IMR-90 (cell line): ENCODE results near the gene RUNX1. TPM values are rescaled to one million over a fixed set of nuclear protein-coding genes. Genes with fewer than 3 reads are reported as not detected.

Experiments
- ATAC-seq: fragments of 200-7000 bp; cut with Tn5 transposase; 2 replicates; pipeline ENCODE4 v1.9.1; 2020; ENCODE audit warnings: low read depth, mild to moderate bottlenecking, moderate library complexity
- BruUV-seq: library from RNA; stranded (reverse); fragments of 400-500 nt; replicated peaks from 2 replicates; lab custom pipeline; 2021; lab: Mats Ljungman, UMichigan
- CTCF ChIA-PET: fragments of 300-600 bp; formaldehyde crosslinking; extraction: SDS; loops from one replicate; lab custom pipeline; 2021; ENCODE audit warnings: antibody characterized with exemption; lab: Yijun Ruan, JAX
- POLR2A ChIA-PET: fragments of 300-600 bp; sonication (Branson Sonifier 250); formaldehyde crosslinking; loops from one replicate; lab custom pipeline; 2022; ENCODE audit warnings: antibody characterized with exemption; ENCODE audit not compliant: unreplicated experiment; lab: Charles Lee
- DNase-seq: peaks from one replicate; pipeline ENCODE4 v3.0.0; 2013
- H2AFZ ChIP-seq: replicated peaks from 2 replicates; pipeline ENCODE3; 2013; ENCODE audit warnings: low read length, mild to moderate bottlenecking; ENCODE audit not compliant: poor library complexity
- H2AK5ac ChIP-seq: 2 replicates; pipeline ENCODE4 v1.6.1; 2013; ENCODE audit warnings: low read depth, low read length, inconsistent platforms
- H2AK9ac ChIP-seq: replicated peaks from 2 replicates; pipeline ENCODE3; 2013; ENCODE audit warnings: mild to moderate bottlenecking, low read depth, low read length, moderate library complexity; ENCODE audit not compliant: poor library complexity
- H2BK120ac ChIP-seq: 2 replicates; pipeline ENCODE4 v1.6.1; 2013; ENCODE audit warnings: low read depth, low read length, inconsistent platforms
- H2BK15ac ChIP-seq: 3 replicates; pipeline ENCODE4 v1.6.1; 2013; ENCODE audit warnings: low read depth, low read length, inconsistent platforms
- H2BK20ac ChIP-seq: 2 replicates; pipeline ENCODE4 v1.6.1; 2013; ENCODE audit warnings: low read depth, mild to moderate bottlenecking, inconsistent platforms, low read length, moderate library complexity
- H2BK5ac ChIP-seq: 2 replicates; pipeline ENCODE4 v1.6.1; 2013; ENCODE audit warnings: mild to moderate bottlenecking, low read depth, low read length, inconsistent platforms; ENCODE audit not compliant: poor library complexity, severe bottlenecking
- H3K14ac ChIP-seq: replicated peaks from 2 replicates; pipeline ENCODE4 v1.6.1; 2013; ENCODE audit warnings: low read depth, low read length, inconsistent platforms
- H3K18ac ChIP-seq: 2 replicates; pipeline ENCODE4 v1.6.1; 2013; ENCODE audit warnings: low read depth, low read length, control low read depth
- H3K23ac ChIP-seq: 2 replicates; pipeline ENCODE4 v1.6.1; 2013; ENCODE audit warnings: low read depth, low read length, inconsistent platforms
- H3K27ac ChIP-seq: 2 replicates; pipeline ENCODE4 v1.5.1; 2013; ENCODE audit warnings: mild to moderate bottlenecking, control low read depth, low read length; ENCODE audit not compliant: insufficient read depth
- H3K27me3 ChIP-seq: 2 replicates; pipeline ENCODE4 v1.6.1; 2013; ENCODE audit warnings: low read length; ENCODE audit not compliant: control insufficient read depth, insufficient read depth
- H3K36me3 ChIP-seq: 2 replicates; pipeline ENCODE4 v1.6.1; 2013; ENCODE audit warnings: low read length, mixed read lengths; ENCODE audit not compliant: control insufficient read depth, insufficient read depth
- H3K4ac ChIP-seq: 2 replicates; pipeline ENCODE4 v1.6.1; 2013; ENCODE audit warnings: low read depth, low read length, inconsistent platforms
- H3K4me1 ChIP-seq: 2 replicates; pipeline ENCODE4 v1.6.1; 2013; ENCODE audit warnings: low read length, mixed read lengths; ENCODE audit not compliant: control insufficient read depth, insufficient read depth
- H3K4me2 ChIP-seq: 2 replicates; pipeline ENCODE4 v1.6.1; 2013; ENCODE audit warnings: low read depth, mild to moderate bottlenecking, control low read depth, low read length, moderate library complexity
- H3K4me3 ChIP-seq: 2 replicates; pipeline ENCODE4 v1.5.1; 2013; ENCODE audit warnings: low read depth, mild to moderate bottlenecking, control low read depth, low read length, moderate library complexity; ENCODE audit not compliant: insufficient read depth
- H3K56ac ChIP-seq: 2 replicates; pipeline ENCODE4 v1.6.1; 2013; ENCODE audit warnings: low read length, inconsistent platforms; ENCODE audit not compliant: insufficient read depth; ENCODE audit errors: extremely low read depth
- H3K79me1 ChIP-seq, 2 experiments: 2 replicates each; pipeline ENCODE4 v1.6.1; 2013; ENCODE audit warnings: low read length in 2 of 2, inconsistent platforms in 1 of 2, low read depth in 1 of 2
- H3K9ac ChIP-seq: 2 replicates; pipeline ENCODE4 v1.6.1; 2013; ENCODE audit warnings: low read depth, low read length, control low read depth
- H3K9me1 ChIP-seq: 2 replicates; pipeline ENCODE4 v1.6.1; 2013; ENCODE audit warnings: low read length, inconsistent platforms; ENCODE audit not compliant: insufficient read depth
- H3K9me3 ChIP-seq: 2 replicates; pipeline ENCODE4 v1.6.1; 2013; ENCODE audit warnings: low read length; ENCODE audit not compliant: control insufficient read depth, insufficient read depth
- H4K20me1 ChIP-seq: 2 replicates; pipeline ENCODE4 v1.6.1; 2013; ENCODE audit warnings: low read length, inconsistent platforms; ENCODE audit not compliant: insufficient read depth
- H4K5ac ChIP-seq: 2 replicates; pipeline ENCODE4 v1.6.1; 2013; ENCODE audit warnings: mild to moderate bottlenecking, low read depth, low read length, control low read depth
- H4K8ac ChIP-seq, 2 experiments: 2 replicates each; pipeline ENCODE4 v1.6.1; 2013; ENCODE audit warnings: low read depth in 2 of 2, low read length in 2 of 2, control low read depth in 1 of 2, inconsistent platforms in 1 of 2
- H4K91ac ChIP-seq: 2 replicates; pipeline ENCODE4 v1.6.1; 2013; ENCODE audit warnings: low read depth, low read length, inconsistent platforms; ENCODE audit not compliant: insufficient read depth
- BHLHE40 ChIP-seq: fragments of 150-350 bp; IDR thresholded peaks from 2 replicates; pipeline ENCODE4 v1.6.1; 2016; ENCODE audit warnings: mild to moderate bottlenecking, low read depth, low read length
- CEBPB ChIP-seq: IDR thresholded peaks from 2 replicates; pipeline ENCODE4 v1.6.1; 2012; ENCODE audit warnings: low read depth, low read length, improper control_type of control experiment
- ELK1 ChIP-seq: fragments of 150-350 bp; IDR thresholded peaks from 2 replicates; pipeline ENCODE4 v1.6.1; 2016; ENCODE audit warnings: low read depth, mild to moderate bottlenecking, low read length, moderate library complexity, borderline replicate concordance
- FOS ChIP-seq: fragments of 150-350 bp; IDR thresholded peaks from 2 replicates; pipeline ENCODE4 v1.6.1; 2016; ENCODE audit warnings: low read depth, low read length
- MAFK ChIP-seq: IDR thresholded peaks from 2 replicates; pipeline ENCODE4 v1.6.1; 2012; ENCODE audit warnings: low read depth, low read length, improper control_type of control experiment
- NFE2L2 ChIP-seq: fragments of 150-350 bp; IDR thresholded peaks from 2 replicates; pipeline ENCODE4 v1.6.1; 2016; ENCODE audit warnings: low read depth, mild to moderate bottlenecking, low read length
- RAD21 ChIP-seq: IDR thresholded peaks from 2 replicates; pipeline ENCODE4 v1.6.1; 2012; ENCODE audit warnings: low read length, improper control_type of control experiment
- RCOR1 ChIP-seq: IDR thresholded peaks from 2 replicates; pipeline ENCODE4 v1.6.1; 2012; ENCODE audit warnings: mild to moderate bottlenecking, low read length, improper control_type of control experiment; ENCODE audit not compliant: insufficient replicate concordance
- SMC3 ChIP-seq: fragments of 150-350 bp; IDR thresholded peaks from 2 replicates; pipeline ENCODE4 v1.6.1; 2016; ENCODE audit warnings: low read depth, mild to moderate bottlenecking, antibody characterized with exemption, low read length, moderate library complexity
- WGBS, 2 experiments: methylation state at CpG; one replicate each; pipeline versions ENCODE4 v1.1.5 to v1.1.7; 2013; ENCODE audit warnings: missing lambda C conversion rate in 2 of 2; ENCODE audit not compliant: insufficient read length in 1 of 2; ENCODE audit errors: extremely low coverage in 2 of 2; 5-methylcytosine and 5-hydroxymethylcytosine counted together
- dilution Hi-C: fragments of 300-500 bp; cut with HindIII; formaldehyde crosslinking; loops from one replicate; pipeline ENCODE4 v1.14.3; 2018; ENCODE audit warnings: low sequenced_read_pairs; ENCODE audit not compliant: unreplicated experiment
- in situ Hi-C: fragments of 300-500 bp; cut with MboI; formaldehyde crosslinking; loops from 3 replicates; pipeline ENCODE4 v1.14.3; 2019; ENCODE audit warnings: low sequenced_read_pairs, inconsistent platforms, mixed read lengths
- intact Hi-C: fragments of 100-400 bp; cut with micrococcal nuclease; formaldehyde crosslinking; loops from 2 replicates; pipeline ENCODE4 v1.10.0; 2022
- polyA plus RNA-seq, 3 experiments: library from polyadenylated mRNA; depleted of rRNA; stranded (reverse); fragments of >200 nt; gene quantifications; 2 replicates each; pipeline ENCODE4 v1.2.3, GENCODE V29; 2012; ENCODE audit warnings: low replicate concordance in 1 of 3
- total RNA-seq: library from RNA; depleted of rRNA; stranded (reverse); fragments of >200 nt; gene quantifications from 2 replicates; pipeline ENCODE4 v1.2.3, GENCODE V29; 2012
- TF ChIP-seq, protein P1 (sequence below): conservative IDR thresholded peaks from 2 replicates; pipeline ENCODE4 v1.5.1; 2012; ENCODE audit warnings: mild to moderate bottlenecking, low read depth, low read length, improper control_type of control experiment

The RUNX1 gene
- total and polyA plus RNA-seq, 2 of the 4 experiments (the other 2 are of a cell fraction): 34.5 to 56.5 TPM

DNA sequence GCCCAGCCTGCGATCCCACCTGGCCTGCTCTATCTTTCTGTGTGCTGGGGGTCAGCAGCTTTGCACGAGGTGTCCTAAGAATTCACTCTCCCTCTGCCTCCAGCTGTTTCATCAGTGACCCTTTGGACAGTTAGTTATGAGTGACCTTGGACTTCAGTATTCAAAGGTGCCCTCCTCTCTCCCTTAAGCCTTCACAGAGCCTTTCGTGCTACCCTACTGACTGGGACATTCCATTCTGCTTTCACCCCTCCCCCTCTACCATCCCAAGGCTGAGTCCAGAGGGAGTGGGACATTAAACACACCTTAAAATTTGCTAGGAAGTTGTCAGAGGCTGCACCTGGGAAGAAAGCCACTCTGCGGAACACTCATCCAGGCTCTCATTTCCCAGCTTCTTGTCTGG is 208.4 kb downstream of the RUNX1 start:
- Histone ChIP-seq H3K23ac (no peak overlapping the region), H2AFZ (no peak overlapping the region), H3K36me3 (peaks cover 52% of the 10 kb centered on the region), H3K9me3 (no peaks in the 10 kb centered on the region), H4K8ac (no peak overlapping the region), H3K79me1 (peaks cover 55 to 90% of the 10 kb centered on the region in 2 experiments), H3K27me3 (no peaks in the 10 kb centered on the region), H2AK9ac (no peak overlapping the region), H4K91ac (no peak overlapping the region), H2AK5ac (no peak overlapping the region), H3K18ac (0 out of 2 replicates have a peak overlapping the region, but pooled peaks have one; percentile 10), H2BK20ac (no peak overlapping the region), H3K4me3 (no peak overlapping the region), H4K5ac (no peak overlapping the region), H4K20me1 (peaks cover 89% of the 10 kb centered on the region), H2BK5ac (no peak overlapping the region), H2BK120ac (no peak overlapping the region), H3K9ac (no peak overlapping the region), H3K27ac (no peak overlapping the region), H3K4me1 (peaks cover 44% of the 10 kb centered on the region), H3K14ac (no peak overlapping the region; the same call in 1 of the 2 replicates), H3K4ac (no peak overlapping the region), H2BK15ac (no peak overlapping the region), H3K56ac (no peak overlapping the region), H3K9me1 (peaks cover 63% of the 10 kb centered on the region), H3K4me2 (no peak overlapping the region)
- DNase-seq (no peak), ATAC-seq (no peak)
- no TSS peak for BruUV-seq
- CTCF ChIA-PET: no interaction called here
- in situ Hi-C loops: no loop called here
- dilution Hi-C loops: no loop called here
- TF ChIP-seq SMC3 (no peak), BHLHE40 (no peak), RAD21 (no peak), FOS (no peak), NFE2L2 (no peak), CEBPB (no peak), MAFK (no peak), ELK1 (no peak), RCOR1 (no peak)
- TF ChIP-seq, protein P1, sequence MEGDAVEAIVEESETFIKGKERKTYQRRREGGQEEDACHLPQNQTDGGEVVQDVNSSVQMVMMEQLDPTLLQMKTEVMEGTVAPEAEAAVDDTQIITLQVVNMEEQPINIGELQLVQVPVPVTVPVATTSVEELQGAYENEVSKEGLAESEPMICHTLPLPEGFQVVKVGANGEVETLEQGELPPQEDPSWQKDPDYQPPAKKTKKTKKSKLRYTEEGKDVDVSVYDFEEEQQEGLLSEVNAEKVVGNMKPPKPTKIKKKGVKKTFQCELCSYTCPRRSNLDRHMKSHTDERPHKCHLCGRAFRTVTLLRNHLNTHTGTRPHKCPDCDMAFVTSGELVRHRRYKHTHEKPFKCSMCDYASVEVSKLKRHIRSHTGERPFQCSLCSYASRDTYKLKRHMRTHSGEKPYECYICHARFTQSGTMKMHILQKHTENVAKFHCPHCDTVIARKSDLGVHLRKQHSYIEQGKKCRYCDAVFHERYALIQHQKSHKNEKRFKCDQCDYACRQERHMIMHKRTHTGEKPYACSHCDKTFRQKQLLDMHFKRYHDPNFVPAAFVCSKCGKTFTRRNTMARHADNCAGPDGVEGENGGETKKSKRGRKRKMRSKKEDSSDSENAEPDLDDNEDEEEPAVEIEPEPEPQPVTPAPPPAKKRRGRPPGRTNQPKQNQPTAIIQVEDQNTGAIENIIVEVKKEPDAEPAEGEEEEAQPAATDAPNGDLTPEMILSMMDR: no peak
- POLR2A ChIA-PET: no interaction called here
- WGBS, 2 experiments: 100% methylated on average over 1 of the region's 4 CpGs; no CpG with 5 or more reads in 1 of the 2 experiments
- intact Hi-C loops: no loop called here
